H9 (cell line): ENCODE measurements around the gene MCOLN3. TPM values are rescaled to one million over a fixed set of nuclear protein-coding genes. Genes with fewer than 3 reads are reported as not detected.

Experiments used
- DNase-seq: peaks from one replicate; pipeline ENCODE4 v3.0.0-alpha.2; 2017
- H2AFZ ChIP-seq: one replicate; pipeline ENCODE4 v1.6.1; 2013; ENCODE audit warnings: mild to moderate bottlenecking, low read length, control low read depth, moderate library complexity
- H2AK5ac ChIP-seq: 2 replicates; pipeline ENCODE4 v1.6.1; 2013; ENCODE audit warnings: low read length, control low read depth, mixed read lengths; ENCODE audit not compliant: insufficient read length
- H2BK120ac ChIP-seq: one replicate; pipeline ENCODE4 v1.6.1; 2013; ENCODE audit warnings: low read depth, mild to moderate bottlenecking, low read length, control low read depth, inconsistent platforms; ENCODE audit not compliant: poor library complexity, severe bottlenecking
- H2BK12ac ChIP-seq: 2 replicates; pipeline ENCODE4 v1.6.1; 2013; ENCODE audit warnings: low read length, control low read depth, mixed read lengths, low read depth; ENCODE audit not compliant: insufficient read length
- H2BK15ac ChIP-seq: 2 replicates; pipeline ENCODE4 v1.6.1; 2013; ENCODE audit warnings: low read depth, low read length, control low read depth
- H2BK20ac ChIP-seq: one replicate; pipeline ENCODE4 v1.6.1; 2013; ENCODE audit warnings: low read depth, mild to moderate bottlenecking, low read length, control low read depth, inconsistent platforms; ENCODE audit not compliant: poor library complexity, severe bottlenecking
- H2BK5ac ChIP-seq: 2 replicates; pipeline ENCODE4 v1.6.1; 2013; ENCODE audit warnings: low read length, control low read depth, mixed read lengths; ENCODE audit not compliant: insufficient read length
- H3K14ac ChIP-seq: 2 replicates; pipeline ENCODE4 v1.6.1; 2013; ENCODE audit warnings: low read length, control low read depth; ENCODE audit not compliant: insufficient read depth
- H3K18ac ChIP-seq: 2 replicates; pipeline ENCODE4 v1.6.1; 2013; ENCODE audit warnings: low read depth, mild to moderate bottlenecking, mixed read lengths, low read length, control low read depth; ENCODE audit not compliant: insufficient read length
- H3K23ac ChIP-seq: 2 replicates; pipeline ENCODE4 v1.6.1; 2013; ENCODE audit warnings: low read length, control low read depth, mixed read lengths, low read depth; ENCODE audit not compliant: insufficient read length
- H3K23me2 ChIP-seq: 2 replicates; pipeline ENCODE4 v1.6.1; 2013; ENCODE audit warnings: low read depth, mild to moderate bottlenecking, mixed read lengths, low read length, control low read depth; ENCODE audit not compliant: insufficient read length, poor library complexity, severe bottlenecking
- H3K27ac ChIP-seq: 2 replicates; pipeline ENCODE4 v1.5.1; 2013; ENCODE audit warnings: low read length, control low read depth, mixed read lengths, low read depth; ENCODE audit not compliant: insufficient read length
- H3K27me3 ChIP-seq: 2 replicates; pipeline ENCODE4 v1.6.1; 2013; ENCODE audit warnings: low read length, control low read depth, inconsistent platforms; ENCODE audit not compliant: insufficient read depth
- H3K4ac ChIP-seq: 2 replicates; pipeline ENCODE4 v1.6.1; 2013; ENCODE audit warnings: low read depth, mild to moderate bottlenecking, control low read depth, inconsistent platforms, low read length, moderate library complexity
- H3K4me1 ChIP-seq: 2 replicates; pipeline ENCODE4 v1.6.1; 2013; ENCODE audit warnings: low read length, control low read depth, inconsistent platforms; ENCODE audit not compliant: insufficient read depth
- H3K4me2 ChIP-seq: 2 replicates; pipeline ENCODE4 v1.6.1; 2013; ENCODE audit warnings: low read length, control low read depth, mixed read lengths; ENCODE audit not compliant: insufficient read length, insufficient read depth
- H3K56ac ChIP-seq: 2 replicates; pipeline ENCODE4 v1.6.1; 2013; ENCODE audit warnings: low read depth, mild to moderate bottlenecking, mixed read lengths, low read length, control low read depth; ENCODE audit not compliant: insufficient read length
- H3K79me1 ChIP-seq: 2 replicates; pipeline ENCODE4 v1.6.1; 2013; ENCODE audit warnings: low read depth, mild to moderate bottlenecking, moderate library complexity, low read length, control low read depth, inconsistent platforms; ENCODE audit not compliant: insufficient read depth, poor library complexity, severe bottlenecking
- H3K79me2 ChIP-seq: 2 replicates; pipeline ENCODE4 v1.6.1; 2013; ENCODE audit warnings: low read length, control low read depth, inconsistent platforms; ENCODE audit not compliant: insufficient read depth
- H3K9ac ChIP-seq: 2 replicates; pipeline ENCODE4 v1.6.1; 2013; ENCODE audit warnings: low read length, control low read depth, mixed read lengths; ENCODE audit not compliant: insufficient read length; ENCODE audit errors: extremely low read depth
- H3K9me3 ChIP-seq: one replicate; pipeline ENCODE4 v1.6.1; 2013; ENCODE audit warnings: low read depth, low read length, inconsistent platforms; ENCODE audit not compliant: control insufficient read depth
- H3T11ph ChIP-seq: one replicate; pipeline ENCODE4 v1.6.1; 2013; ENCODE audit warnings: mild to moderate bottlenecking, low read length, control low read depth, inconsistent platforms
- H4K20me1 ChIP-seq: one replicate; pipeline ENCODE4 v1.6.1; 2013; ENCODE audit not compliant: control insufficient read depth, insufficient read length, insufficient read depth
- H4K5ac ChIP-seq: 2 replicates; pipeline ENCODE4 v1.6.1; 2013; ENCODE audit warnings: low read depth, mild to moderate bottlenecking, mixed read lengths, low read length, control low read depth; ENCODE audit not compliant: insufficient read length
- H4K8ac ChIP-seq: replicated peaks from 2 replicates; pipeline ENCODE4 v1.6.1; 2013; ENCODE audit warnings: low read length, control low read depth, mixed read lengths, low read depth; ENCODE audit not compliant: insufficient read length
- H4K91ac ChIP-seq: 2 replicates; pipeline ENCODE4 v1.6.1; 2013; ENCODE audit warnings: low read depth, mild to moderate bottlenecking, moderate library complexity, mixed read lengths, low read length, control low read depth; ENCODE audit not compliant: insufficient read length
- H3K27ac Mint-ChIP-seq, 3 experiments: 2 replicates in 2 of 3; 3 replicates in 1 of 3; pipeline ENCODE4 v1.8.0; 2020 to 2021; ENCODE audit warnings: mixed read lengths in 3 of 3, mild to moderate bottlenecking in 1 of 3, moderate library complexity in 1 of 3
- H3K27me3 Mint-ChIP-seq: 2 replicates; pipeline ENCODE4 v1.8.0; 2021; ENCODE audit warnings: low read depth, mild to moderate bottlenecking, moderate library complexity, mixed read lengths
- H3K36me3 Mint-ChIP-seq, 3 experiments: 2 replicates in 2 of 3; 3 replicates in 1 of 3; pipeline ENCODE4 v1.8.0; 2020 to 2021; ENCODE audit warnings: low read depth in 3 of 3, mixed read lengths in 3 of 3; ENCODE audit not compliant: insufficient read depth in 1 of 3
- H3K4me1 Mint-ChIP-seq, 2 experiments: 2 replicates each; pipeline ENCODE4 v1.8.0; 2020; ENCODE audit warnings: mixed read lengths in 2 of 2
- H3K4me3 Mint-ChIP-seq, 2 experiments: 2 replicates in 1 of 2; 3 replicates in 1 of 2; pipeline ENCODE4 v1.8.0; 2020 to 2021; ENCODE audit warnings: mild to moderate bottlenecking in 2 of 2, mixed read lengths in 2 of 2, moderate library complexity in 1 of 2
- H3K9me3 Mint-ChIP-seq, 2 experiments: 2 replicates in 1 of 2; 3 replicates in 1 of 2; pipeline ENCODE4 v1.8.0; 2020; ENCODE audit warnings: mild to moderate bottlenecking in 2 of 2, mixed read lengths in 2 of 2, moderate library complexity in 1 of 2
- CTCF ChIP-seq: fragments of 200-600 bp; sonication (generic); conservative IDR thresholded peaks from 3 replicates; pipeline ENCODE4 v1.8.0; 2021; ENCODE audit warnings: antibody characterized with exemption, mild to moderate bottlenecking
- WGBS: extraction: QIAGEN DNeasy Blood & Tissue Kit; methylation state at CpG from one replicate; pipeline ENCODE4 v1.1.7; 2013; ENCODE audit warnings: missing lambda C conversion rate, low lambda C conversion rate, mixed read lengths; ENCODE audit not compliant: insufficient read length; ENCODE audit errors: extremely low coverage; 5-methylcytosine and 5-hydroxymethylcytosine counted together
- total RNA-seq: library from RNA; stranded (reverse); gene quantifications from 2 replicates; pipeline ENCODE4 v1.2.1, GENCODE V29; 2021

Gene MCOLN3
- total RNA-seq, 1 experiment from 2014 or later: 10.8 TPM

GRCh38 chr1:85041793-85042192 lies 6.5 kb downstream of the MCOLN3 start:
- Mint-ChIP-seq H3K27me3 (peaks cover 32% of the 10 kb centered on the region), H3K36me3 (no peaks in the 10 kb centered on the region), H3K4me3 (no peak overlapping the region), H3K4me1 (peaks cover 15% of the 10 kb centered on the region in 2 experiments), H3K9me3 (no peaks in the 10 kb centered on the region), H3K27ac (no peak overlapping the region)
- Histone ChIP-seq H3K9me3 (no peaks in the 10 kb centered on the region), H2AK5ac (no peak overlapping the region), H3K23me2 (no peaks in the 10 kb centered on the region), H2BK15ac (no peak overlapping the region), H3K56ac (no peak overlapping the region), H3K27me3 (peaks cover 6% of the 10 kb centered on the region; the same call in 1 of the 2 replicates), H4K91ac (no peak overlapping the region), H3K18ac (no peak overlapping the region), H2AFZ (no peak overlapping the region), H3T11ph (no peak overlapping the region), H3K4me2 (no peak overlapping the region), H3K27ac (no peak overlapping the region), H2BK120ac (no peak overlapping the region), H3K4me1 (no peaks in the 10 kb centered on the region; the same call in 1 of the 2 replicates), H2BK20ac (no peak overlapping the region), H3K14ac (no peak overlapping the region), H4K20me1 (no peaks in the 10 kb centered on the region), H3K79me1 (no peaks in the 10 kb centered on the region), H4K8ac (no peak overlapping the region), H2BK5ac (no peak overlapping the region), H3K4ac (no peak overlapping the region), H3K79me2 (no peaks in the 10 kb centered on the region), H2BK12ac (no peak overlapping the region), H3K9ac (no peak overlapping the region), H3K23ac (no peak overlapping the region), H4K5ac (no peak overlapping the region)
- WGBS: no CpG with 5 or more reads among the region's 5 CpGs
- no peak for DNase-seq
- no peak for TF ChIP-seq CTCF
